ENCODE data around the gene NOP14.
"Not testable (repeated sequence)": the region's sequence is repeated elsewhere in the genome, so short reads cannot be mapped to it uniquely, and the experiment has no call there.

NOP14 gene

GRCh38 chr4:2991243-2991642 lies 28.0 kb upstream of the NOP14 start (continued):
- TF ChIP-seq ZBTB49 (tag by site-specific recombination; IDR thresholded peaks at IDR 0.05; ENCODE audit: low read depth) = no peak
- TF ChIP-seq BCL6B (tag by site-specific recombination; IDR thresholded peaks at IDR 0.05) = no peak
- TF ChIP-seq ZNF560 (tag by site-specific recombination; IDR thresholded peaks at IDR 0.05; ENCODE audit: borderline replicate concordance) = no peak
- TF ChIP-seq ZNF596 (tag by site-specific recombination; IDR thresholded peaks at IDR 0.05) = no peak
- TF ChIP-seq KLF7 (tag by site-specific recombination; IDR thresholded peaks at IDR 0.05; ENCODE audit: borderline replicate concordance) = no peak
- TF ChIP-seq ZNF211 (tag by site-specific recombination; IDR thresholded peaks at IDR 0.05; ENCODE audit: low read depth) = no peak
- TF ChIP-seq INSM2 (tag by site-specific recombination; IDR thresholded peaks at IDR 0.05) = no peak
- TF ChIP-seq ZNF169 (tag by site-specific recombination; IDR thresholded peaks at IDR 0.05) = no peak
- no peak for TF ChIP-seq TSHZ1 (tag by site-specific recombination; IDR thresholded peaks at IDR 0.05; ENCODE audit: borderline replicate concordance)

- H3K4me3 ChIP-seq (ENCODE audit: low read depth, low read length); CTCF ChIA-PET; H3K27ac ChIP-seq (ENCODE audit: extremely low read depth, low read depth, low read length); H3K4me1 ChIP-seq (ENCODE audit: control insufficient read depth, insufficient read depth, low read length); H3K36me3 ChIP-seq (ENCODE audit: control insufficient read depth in 2 of 2, insufficient read depth in 1 of 2, low read length in 2 of 2); H3K9me3 ChIP-seq (ENCODE audit: control insufficient read depth, insufficient read depth, low read depth, low read length); POLR2A ChIA-PET: not testable (repeated sequence)
Observed at GRCh38 chr4:2983715-2984114, 20.5 kb upstream of the NOP14 start.

GRCh38 chr4:2982012-2982411 lies 18.8 kb upstream of the NOP14 start:
- H3K9me3 ChIP-seq (ENCODE audit: control insufficient read depth, insufficient read depth, low read depth, low read length) = no peaks in the 10 kb centered on the region
- no peak overlapping the region for H3K4me3 ChIP-seq (ENCODE audit: low read depth, low read length)
- no peaks in the 10 kb centered on the region for H3K4me1 ChIP-seq (ENCODE audit: control insufficient read depth, insufficient read depth, low read length)
- H3K36me3 ChIP-seq (ENCODE audit: control insufficient read depth in 2 of 2, insufficient read depth in 1 of 2, low read length in 2 of 2) = no peaks in the 10 kb centered on the region
- CTCF ChIA-PET = interaction anchor here (0.7 kb wide), 1 partner anchor 65 kb away, joined by 4 read pairs; no protein-coding TSS in a partner anchor
- POLR2A ChIA-PET = no interaction called here
- H3K27ac ChIP-seq (ENCODE audit: extremely low read depth, low read depth, low read length) = no peak overlapping the region
- TF ChIP-seq ZNF416 (tag by site-specific recombination; IDR thresholded peaks at IDR 0.05) (no peak), ZNF37A (tag by site-specific recombination; IDR thresholded peaks at IDR 0.05) (no peak), ZNF488 (tag by site-specific recombination; IDR thresholded peaks at IDR 0.05) (no peak), ZNF837 (tag by site-specific recombination; IDR thresholded peaks at IDR 0.05) (no peak), ZNF645 (tag by site-specific recombination; IDR thresholded peaks at IDR 0.05) (no peak), ZNF629 (tag by site-specific recombination; IDR thresholded peaks at IDR 0.05) (no peak), ZNF335 (tag by site-specific recombination; conservative IDR thresholded peaks at IDR 0.05) (no peak), ZFP41 (tag by site-specific recombination; IDR thresholded peaks at IDR 0.05; ENCODE audit: borderline replicate concordance) (no peak), ZNF18 (tag by site-specific recombination; IDR thresholded peaks at IDR 0.05) (no peak), HOXC10 (CRISPR knock-in tag; IDR thresholded peaks at IDR 0.05) (no peak), GLI2 (tag by site-specific recombination; IDR thresholded peaks at IDR 0.05; ENCODE audit: borderline replicate concordance, low read depth) (no peak), ZNF510 (tag by site-specific recombination; IDR thresholded peaks at IDR 0.05; ENCODE audit: insufficient replicate concordance) (no peak)

All from HEK293 (cell line).